Adipocyte (in vitro differentiated cells): ENCODE measurements around the gene RAMP1.

Experiments
- DNase-seq: peaks from one replicate; pipeline ENCODE4 v3.0.0-alpha.2; 2015; ENCODE audit warnings: low read depth
- H3K27me3 ChIP-seq: replicated peaks from 2 replicates; pipeline ENCODE4 v1.7.0; 2013; ENCODE audit warnings: mild to moderate bottlenecking, low read length, moderate library complexity; ENCODE audit not compliant: control insufficient read depth, insufficient read depth
- H3K36me3 ChIP-seq: 2 replicates; pipeline ENCODE4 v1.7.0; 2013; ENCODE audit warnings: low read length, mild to moderate bottlenecking, moderate library complexity; ENCODE audit not compliant: control insufficient read depth, insufficient read depth, severe bottlenecking
- H3K4me1 ChIP-seq: 2 replicates; pipeline ENCODE4 v1.7.0; 2013; ENCODE audit warnings: mild to moderate bottlenecking, low read length, moderate library complexity; ENCODE audit not compliant: control insufficient read depth, insufficient read depth
- H3K4me3 ChIP-seq: 2 replicates; pipeline ENCODE4 v1.7.0; 2013; ENCODE audit warnings: mild to moderate bottlenecking, low read length, moderate library complexity
- H3K9ac ChIP-seq: 2 replicates; pipeline ENCODE4 v1.7.0; 2013; ENCODE audit warnings: mild to moderate bottlenecking, low read length, moderate library complexity
- H3K9me3 ChIP-seq: 2 replicates; pipeline ENCODE4 v1.7.0; 2013; ENCODE audit warnings: mild to moderate bottlenecking, low read length, moderate library complexity; ENCODE audit not compliant: control insufficient read depth

RAMP1 gene

DNA sequence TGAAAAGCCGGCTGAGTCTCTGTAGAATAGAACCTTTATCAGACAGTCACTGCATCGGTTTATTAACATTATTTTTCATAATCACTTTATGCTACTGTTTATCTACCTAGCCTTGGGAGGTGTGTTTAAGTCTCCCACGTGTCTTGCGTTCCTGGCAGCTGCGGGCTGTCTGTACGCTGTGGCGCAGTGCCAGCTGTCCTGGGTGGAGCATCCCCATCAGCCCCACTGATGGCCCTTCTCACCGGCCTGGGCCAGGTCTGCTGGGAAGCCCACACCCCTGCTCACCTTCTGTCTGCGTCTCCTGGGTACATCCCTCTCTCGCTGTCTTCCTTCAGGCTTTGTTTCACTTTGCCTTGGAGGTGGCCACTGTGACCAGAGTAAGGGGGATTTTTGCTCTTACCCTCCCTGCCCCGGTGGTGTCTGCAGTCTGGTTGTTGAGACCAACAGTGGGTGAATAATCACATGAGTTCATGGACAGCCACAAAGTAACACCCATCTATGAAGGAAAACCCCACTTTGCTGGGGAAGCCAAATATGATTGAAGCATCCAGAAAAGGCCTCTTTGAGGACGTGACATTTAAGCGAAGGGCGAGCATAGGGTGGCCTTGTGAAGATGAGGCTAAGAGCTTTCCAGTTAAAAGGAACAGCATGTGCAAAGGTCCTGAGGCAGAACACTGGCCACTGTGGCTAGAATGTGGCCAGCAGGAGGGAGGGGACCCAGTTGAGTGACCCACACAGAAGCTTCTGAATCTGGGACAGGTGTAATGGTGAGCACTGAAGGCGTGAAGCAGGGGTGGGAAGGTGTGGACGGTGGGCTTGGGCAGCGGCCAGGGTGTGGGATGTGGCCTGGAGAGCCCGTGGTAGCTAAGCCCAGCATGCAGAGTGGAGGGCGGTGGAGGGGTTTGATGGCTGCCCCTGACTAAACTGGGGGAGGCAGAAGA lies 41.7 kb downstream of the RAMP1 start:
- no peak for DNase-seq

DNA sequence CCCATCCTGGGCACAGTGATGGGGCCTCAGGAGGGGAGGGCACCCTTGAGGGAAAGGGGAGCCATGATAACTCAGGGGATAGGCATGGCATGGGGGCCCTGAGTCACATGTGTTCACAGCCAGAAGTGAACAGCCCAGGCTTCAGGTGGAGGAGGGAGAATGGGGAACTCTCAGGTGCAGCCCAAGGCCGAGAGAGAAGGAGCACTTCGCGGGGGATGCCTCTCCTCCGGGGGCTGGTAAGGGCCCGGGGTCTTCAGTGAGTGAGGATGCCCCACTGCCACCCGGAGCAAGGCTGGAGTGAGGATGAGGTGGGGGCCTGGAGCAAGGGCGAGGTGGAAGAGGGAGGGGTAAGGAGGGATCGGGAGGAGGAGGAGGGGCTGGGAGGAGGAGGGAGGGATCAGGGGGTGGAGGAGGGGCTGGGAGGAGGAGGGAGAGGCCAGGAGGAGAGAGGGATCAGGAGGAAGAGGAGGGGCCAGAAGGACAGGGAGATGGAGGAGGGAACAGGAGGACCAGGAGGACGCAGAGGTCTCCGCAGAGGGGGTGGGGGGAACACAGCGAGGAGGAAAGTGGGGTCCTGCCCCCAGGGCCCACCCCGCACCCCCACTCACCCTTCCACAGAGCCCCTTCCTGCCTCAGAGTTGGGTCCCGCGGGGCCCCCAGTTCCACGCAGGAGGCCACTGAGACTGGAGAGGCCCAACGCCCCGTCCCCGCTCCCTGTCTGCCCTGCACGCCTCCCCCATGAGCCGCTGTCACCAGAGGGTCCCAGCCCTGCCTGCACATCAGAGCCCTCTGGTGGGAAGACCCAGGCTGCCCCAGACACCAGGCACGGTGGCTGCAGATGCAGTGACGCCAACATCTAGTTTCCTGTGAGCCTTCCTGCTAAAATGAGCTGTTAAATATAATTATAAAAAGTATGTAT lies 42.8 kb downstream of the RAMP1 start:
- Histone ChIP-seq H3K9me3 (peaks cover 5% of the 10 kb centered on the region), H3K36me3 (no peaks in the 10 kb centered on the region), H3K4me3 (no peak overlapping the region), H3K9ac (no peak overlapping the region), H3K4me1 (peaks cover 17% of the 10 kb centered on the region), H3K27me3 (no peaks in the 10 kb centered on the region)
- DNase-seq = no peak

More for the DNA sequence above, 41.7 kb downstream of the RAMP1 start:
- Histone ChIP-seq H3K36me3 (no peaks in the 10 kb centered on the region), H3K4me3 (no peak overlapping the region), H3K4me1 (peaks cover 17% of the 10 kb centered on the region), H3K9me3 (no peaks in the 10 kb centered on the region), H3K9ac (no peak overlapping the region), H3K27me3 (no peaks in the 10 kb centered on the region)

DNA sequence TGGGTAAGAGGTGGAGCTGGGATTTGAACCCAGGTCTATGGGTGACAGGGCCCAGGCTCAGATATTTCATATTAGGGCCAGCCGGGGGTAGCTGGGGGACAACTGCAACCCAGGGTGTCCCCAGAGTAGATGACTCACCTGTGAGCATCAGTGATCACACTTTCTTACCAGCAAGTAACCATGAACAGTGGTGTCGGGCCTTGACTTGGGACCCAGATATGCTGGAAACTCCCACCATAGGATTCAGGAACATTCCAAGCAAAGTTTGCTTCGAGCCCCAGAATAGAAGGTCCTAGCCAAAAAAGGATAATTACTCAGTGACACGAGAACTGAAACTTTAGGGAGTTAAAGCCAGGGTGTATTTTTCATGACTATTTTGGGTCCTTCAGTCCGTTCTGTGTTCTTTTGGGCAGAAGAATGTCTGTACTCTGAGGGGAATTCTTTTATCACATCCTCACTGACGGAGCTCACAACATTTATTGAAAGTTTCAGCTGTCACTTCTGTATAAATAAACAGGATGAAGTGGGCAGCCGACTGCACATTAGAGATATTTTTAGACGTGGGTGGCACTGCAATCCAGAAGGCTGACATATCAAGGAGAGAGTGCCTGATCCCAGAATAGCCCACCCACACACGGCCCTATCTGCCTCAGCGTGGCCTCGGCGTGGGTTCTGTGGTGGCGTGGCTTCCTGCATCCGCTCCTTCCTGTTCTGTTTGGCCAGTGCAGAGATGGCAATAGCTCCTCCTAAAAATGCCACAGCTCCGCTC lies 45.6 kb downstream of the RAMP1 start:
- Histone ChIP-seq H3K36me3 (no peaks in the 10 kb centered on the region), H3K9me3 (peaks cover 13% of the 10 kb centered on the region), H3K4me1 (peaks cover 9% of the 10 kb centered on the region), H3K4me3 (peak overlapping the region; percentile 2), H3K9ac (peak overlapping the region; percentile 70), H3K27me3 (no peaks in the 10 kb centered on the region)
- DNase-seq = peak; percentile 85

DNA sequence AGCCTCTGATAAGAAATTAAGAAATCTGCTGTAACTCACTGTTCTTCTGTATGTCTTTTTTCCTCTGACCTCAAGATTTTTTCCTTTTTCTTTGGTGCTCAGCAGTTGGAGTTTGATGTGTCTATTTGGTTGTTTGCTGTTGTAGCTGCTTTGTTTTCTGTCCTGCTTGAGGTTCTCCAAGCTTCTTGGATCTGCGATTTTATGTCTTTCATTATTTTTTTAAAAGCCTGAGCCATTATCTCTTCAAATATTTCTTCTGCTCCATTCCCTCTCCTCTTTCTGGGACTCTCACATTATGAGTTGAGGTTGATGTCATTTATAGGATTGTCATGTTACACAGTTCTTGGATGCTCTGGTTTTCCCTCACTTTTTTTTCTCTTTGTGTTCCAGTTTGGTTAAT lies 47.7 kb downstream of the RAMP1 start:
- peaks cover 13% of the 10 kb centered on the region for H3K9me3 ChIP-seq
- H3K36me3 ChIP-seq = no peaks in the 10 kb centered on the region
- peaks cover 9% of the 10 kb centered on the region for H3K4me1 ChIP-seq
- no peaks in the 10 kb centered on the region for H3K27me3 ChIP-seq
- no peak overlapping the region for H3K4me3 ChIP-seq
- DNase-seq = no peak
- H3K9ac ChIP-seq = no peak overlapping the region

DNA sequence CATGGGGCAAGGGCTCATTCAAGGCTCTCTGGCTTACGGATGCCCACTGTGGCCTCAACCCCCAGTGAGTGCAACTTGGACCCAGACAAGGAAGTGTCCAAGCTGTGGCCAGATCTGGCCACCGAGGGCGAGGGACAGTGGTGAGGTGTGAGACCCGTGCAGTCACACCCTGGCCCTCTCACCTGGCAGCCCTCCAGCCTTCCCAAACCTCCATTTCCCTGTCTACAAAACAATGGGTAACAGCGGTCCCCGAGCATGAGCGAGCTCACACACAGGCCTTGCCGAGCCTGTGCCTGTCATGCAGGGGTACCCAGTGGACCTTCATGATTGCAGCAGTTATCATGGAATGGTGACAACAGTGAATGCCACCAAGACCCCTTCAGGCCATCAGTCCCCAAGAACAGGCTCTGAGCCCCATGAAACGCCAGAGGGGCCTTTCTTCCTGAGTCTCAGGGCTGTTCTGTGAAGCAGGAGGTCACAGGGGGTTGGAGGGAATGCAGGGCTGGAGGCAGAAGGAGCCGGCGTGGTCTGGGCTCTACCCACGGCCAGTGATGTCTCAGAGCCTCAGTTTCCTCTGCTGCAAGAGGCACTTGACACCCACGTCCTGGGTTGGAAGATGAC lies 49.8 kb downstream of the RAMP1 start:
- DNase-seq = no peak
- Histone ChIP-seq H3K4me3 (no peak overlapping the region), H3K36me3 (no peaks in the 10 kb centered on the region), H3K4me1 (peaks cover 9% of the 10 kb centered on the region), H3K9me3 (peaks cover 13% of the 10 kb centered on the region), H3K9ac (no peak overlapping the region), H3K27me3 (no peaks in the 10 kb centered on the region)

- peaks cover 13% of the 10 kb centered on the region for H3K9me3 ChIP-seq
- no peak overlapping the region for H3K4me3 ChIP-seq
- no peak overlapping the region for H3K9ac ChIP-seq
- H3K4me1 ChIP-seq = peaks cover 4% of the 10 kb centered on the region
- no peaks in the 10 kb centered on the region for H3K27me3 ChIP-seq
- H3K36me3 ChIP-seq = no peaks in the 10 kb centered on the region
- DNase-seq = no peak
These were observed 50.5 kb downstream of the RAMP1 start for GRCh38 chr2:237909801-237910475.

- peaks cover 13% of the 10 kb centered on the region for H3K9me3 ChIP-seq
These were observed 51.3 kb downstream of the RAMP1 start for GRCh38 chr2:237910576-237911362.

GRCh38 chr2:237911363-237912017 lies 52.1 kb downstream of the RAMP1 start:
- H3K9me3 ChIP-seq = peaks cover 13% of the 10 kb centered on the region
- no peak for DNase-seq
- no peaks in the 10 kb centered on the region for H3K27me3 ChIP-seq
- no peaks in the 10 kb centered on the region for H3K4me1 ChIP-seq
- H3K4me3 ChIP-seq = no peak overlapping the region
- H3K36me3 ChIP-seq = no peaks in the 10 kb centered on the region
- H3K9ac ChIP-seq = no peak overlapping the region

More at GRCh38 chr2:237910576-237911362, 51.3 kb downstream of the RAMP1 start:
- no peaks in the 10 kb centered on the region for H3K4me1 ChIP-seq
- no peak overlapping the region for H3K9ac ChIP-seq
- no peaks in the 10 kb centered on the region for H3K36me3 ChIP-seq
- no peak overlapping the region for H3K4me3 ChIP-seq
- DNase-seq = no peak
- H3K27me3 ChIP-seq = no peaks in the 10 kb centered on the region

- peaks cover 5% of the 10 kb centered on the region for H3K9me3 ChIP-seq
- H3K4me3 ChIP-seq = no peak overlapping the region
- H3K36me3 ChIP-seq = no peaks in the 10 kb centered on the region
- H3K27me3 ChIP-seq = no peaks in the 10 kb centered on the region
- no peak for DNase-seq
- no peak overlapping the region for H3K9ac ChIP-seq
- no peaks in the 10 kb centered on the region for H3K4me1 ChIP-seq
These were observed 53.1 kb downstream of the RAMP1 start for GRCh38 chr2:237912271-237913192.
